Middle frontal gyrus (tissue), 1 donor: ENCODE data around the gene OR2F2.

Source experiments
- DNase-seq: peaks from one replicate; pipeline ENCODE4 v3.0.0-alpha.2; 2015; ENCODE audit warnings: low spot score; ENCODE audit errors: extremely low spot score

The OR2F2 gene

GRCh38 chr7:143914938-143915652 is 19.9 kb upstream of the OR2F2 start:
- DNase-seq: no peak

- no peak for DNase-seq
Measured at GRCh38 chr7:143924851-143925250, 10.2 kb upstream of the OR2F2 start.

- DNase-seq: no peak
Measured at GRCh38 chr7:143929224-143929920, 5.7 kb upstream of the OR2F2 start.

DNA sequence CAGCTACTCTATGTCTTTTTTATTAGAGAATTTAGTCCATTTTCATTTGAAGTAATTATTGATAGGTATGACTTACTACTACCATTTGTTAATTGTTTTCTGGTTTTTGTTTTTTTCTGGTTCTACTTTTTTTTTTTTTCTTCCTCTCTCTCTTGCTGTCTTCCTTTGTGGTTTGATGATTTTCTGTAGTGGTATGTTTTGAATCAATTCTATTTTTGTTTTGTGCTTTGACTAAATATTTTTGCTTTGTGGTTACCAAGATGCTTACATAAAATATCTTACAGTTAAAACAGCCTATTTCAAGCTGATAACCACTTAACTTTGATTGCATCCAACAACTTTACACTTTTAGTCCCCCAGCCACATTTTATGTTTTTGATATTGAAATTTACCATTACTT is 3.3 kb upstream of the OR2F2 start:
- DNase-seq: no peak

DNA sequence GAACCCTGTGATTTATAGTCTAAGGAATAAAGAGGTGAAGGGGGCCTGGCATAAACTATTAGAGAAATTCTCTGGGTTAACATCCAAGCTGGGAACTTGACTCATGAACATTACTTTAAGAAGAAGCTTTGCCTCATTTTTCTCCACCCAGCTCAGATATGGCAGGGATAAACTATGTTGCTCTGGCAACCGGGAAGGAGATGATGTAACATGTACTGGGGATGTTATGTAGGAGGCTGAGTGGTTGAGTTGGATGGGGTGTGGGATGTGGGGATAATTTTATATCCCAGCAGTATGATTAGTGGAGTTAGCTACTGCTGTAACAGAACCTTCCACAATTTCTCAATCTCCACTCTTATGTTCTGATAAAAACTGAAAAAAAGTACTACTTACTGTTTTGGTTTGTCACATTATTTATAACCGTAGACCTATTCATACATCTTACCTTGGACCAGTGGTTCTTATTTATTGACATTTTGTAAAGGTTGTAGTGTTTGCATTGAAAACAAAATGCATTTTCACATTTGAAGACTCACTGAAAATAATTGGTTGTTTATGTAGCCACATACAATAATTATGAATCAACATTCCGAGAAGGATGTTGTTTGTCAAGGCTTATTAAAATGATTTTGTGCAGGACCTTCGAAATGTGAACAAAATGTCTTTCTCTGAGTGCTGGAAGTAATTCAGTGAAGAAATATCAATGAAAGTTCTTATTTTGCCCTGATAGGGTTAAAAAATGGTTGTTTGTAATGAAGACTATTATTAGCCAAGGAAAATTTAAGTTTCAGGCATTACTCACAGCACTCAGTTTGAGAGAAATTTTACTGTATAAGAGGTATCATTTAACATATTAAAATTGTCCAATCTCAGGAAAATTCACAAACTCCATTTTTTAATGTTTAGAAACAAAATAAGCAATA is 1.3 kb downstream of the OR2F2 start:
- DNase-seq: no peak

- no peak for DNase-seq
Measured at GRCh38 chr7:143938379-143939243, 3.6 kb downstream of the OR2F2 start.

- DNase-seq: no peak
Measured at GRCh38 chr7:143945423-143945822, 10.4 kb downstream of the OR2F2 start.

GRCh38 chr7:143947111-143947510 is 12.1 kb downstream of the OR2F2 start:
- DNase-seq: no peak

DNA sequence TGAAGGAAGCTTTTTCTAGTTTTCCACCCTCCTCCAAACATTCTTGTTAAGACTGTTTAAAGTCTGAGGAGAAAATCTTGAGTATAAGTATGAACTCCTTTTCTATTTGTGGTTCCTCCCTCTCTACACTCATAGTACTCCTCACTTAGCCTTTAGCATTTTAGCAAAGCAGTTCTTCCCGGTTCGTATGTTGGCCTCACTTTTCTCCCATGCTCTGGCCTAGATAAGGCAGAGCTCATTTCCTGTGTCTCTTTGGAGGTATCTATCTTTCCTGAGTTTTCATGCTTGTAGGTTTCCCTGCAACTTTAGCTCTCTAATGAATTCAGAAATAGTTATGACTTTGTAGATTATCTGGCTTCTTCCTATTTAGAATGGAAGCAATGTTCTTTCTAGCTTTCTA is 13.7 kb downstream of the OR2F2 start:
- DNase-seq: no peak

- no peak for DNase-seq
Measured at GRCh38 chr7:143953421-143953820, 18.4 kb downstream of the OR2F2 start.

- no peak for DNase-seq
Measured at GRCh38 chr7:143954135-143954534, 19.1 kb downstream of the OR2F2 start.

- no peak for DNase-seq
Measured at GRCh38 chr7:143954544-143954943, 19.5 kb downstream of the OR2F2 start, which contains the start of gene OR2F1. Gene OR2F1, plus strand, starts transcription at chr7:143954844. Its CDS starts 5,127 bp downstream, at chr7:143959971.

GRCh38 chr7:143958781-143959180 is 23.7 kb downstream of the OR2F2 start:
- no peak for DNase-seq

DNA sequence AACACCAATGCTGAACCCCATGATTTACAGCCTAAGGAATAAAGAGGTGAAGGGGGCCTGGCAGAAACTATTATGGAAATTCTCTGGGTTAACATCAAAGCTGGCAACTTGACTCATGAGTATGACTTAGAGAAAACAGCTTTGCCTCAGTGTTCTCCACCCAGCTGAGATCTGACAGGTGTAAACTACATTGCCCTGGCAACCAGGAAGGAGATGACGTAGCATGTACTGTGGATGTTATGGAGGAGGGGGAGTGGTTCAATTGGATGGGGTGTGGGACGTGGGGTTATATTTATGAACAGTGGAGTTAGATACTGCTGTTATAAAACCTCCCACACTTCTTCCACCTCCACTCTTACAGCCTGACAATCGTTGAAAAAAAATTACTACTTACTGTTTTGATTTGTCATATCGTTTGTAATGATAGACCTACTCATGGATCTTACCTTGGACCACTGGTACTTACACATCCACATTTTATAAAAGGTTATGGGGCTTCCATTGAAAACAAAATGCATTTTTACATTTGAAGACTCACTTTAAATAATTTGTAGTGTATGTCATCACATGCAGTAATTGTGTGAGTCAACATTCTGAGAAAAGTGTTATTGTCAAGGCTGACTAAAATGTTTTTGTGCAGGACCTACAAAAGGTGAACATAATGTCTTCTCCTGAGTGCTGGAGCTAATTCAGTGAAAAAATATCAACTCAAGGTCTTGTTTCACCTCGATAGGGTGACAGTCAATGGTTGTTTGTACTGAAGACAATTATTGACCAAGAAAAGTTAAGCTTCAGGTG is 26.0 kb downstream of the OR2F2 start:
- DNase-seq: no peak

DNA sequence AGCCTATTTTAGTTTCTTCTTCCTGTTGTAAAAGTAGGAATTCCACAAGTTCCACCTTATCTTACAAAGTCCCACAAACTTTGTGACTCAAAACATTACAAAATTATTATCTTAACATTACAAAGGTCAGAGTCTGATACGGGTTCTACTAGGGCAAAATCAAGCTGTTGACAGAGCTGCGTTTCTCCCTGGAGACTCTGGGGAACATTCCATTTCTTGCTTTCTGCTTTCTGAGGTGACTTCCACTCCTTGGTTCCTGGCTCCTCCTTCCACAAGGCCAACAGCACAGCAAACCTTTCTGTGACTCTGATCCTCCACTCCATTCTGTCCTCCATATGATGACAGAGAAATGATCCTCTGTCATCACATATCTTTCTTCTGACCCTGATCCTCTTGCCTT is 30.2 kb downstream of the OR2F2 start:
- DNase-seq: no peak

- DNase-seq: no peak
Measured at GRCh38 chr7:143967398-143967797, 32.4 kb downstream of the OR2F2 start.

- no peak for DNase-seq
Measured at GRCh38 chr7:143973870-143974416, 38.9 kb downstream of the OR2F2 start.

- DNase-seq: no peak
Measured at GRCh38 chr7:143974459-143974858, 39.4 kb downstream of the OR2F2 start.

DNA sequence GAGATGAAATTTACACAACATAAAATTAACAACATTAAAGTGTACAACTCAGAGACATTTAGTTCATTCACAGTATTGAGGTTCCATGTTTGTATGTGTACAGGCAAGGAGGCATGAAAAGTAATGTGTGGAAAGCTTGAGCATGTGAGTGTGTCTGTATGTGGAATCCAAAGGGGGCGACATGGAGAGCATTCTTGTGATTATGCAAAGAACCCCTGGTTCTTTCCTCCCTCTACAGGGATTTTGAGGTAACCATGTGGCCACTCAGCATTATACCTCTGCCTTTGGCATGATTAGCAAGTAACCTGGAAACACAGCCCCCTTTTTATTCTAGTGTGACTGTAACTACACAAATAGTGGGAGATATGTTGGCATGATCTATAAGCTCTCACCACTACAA is 40.6 kb downstream of the OR2F2 start:
- no peak for DNase-seq

GRCh38 chr7:143978585-143978984 is 43.6 kb downstream of the OR2F2 start:
- DNase-seq: no peak
